Inflammatory macrophage treated with lipopolysaccharide for 1 hour (primary cell): ENCODE measurements around the gene EXOC6B.
"Not testable (repeated sequence)": the region's sequence is repeated elsewhere in the genome, so short reads cannot be mapped to it uniquely, and the experiment has no call there.

Experiments
- DNase-seq, 2 donors: peaks; one replicate each; pipeline ENCODE4 v3.0.0-alpha.2; 2020 to 2022

EXOC6B gene

GRCh38 chr2:72602711-72603110 is 223.1 kb downstream of the EXOC6B start:
- no peak for DNase-seq

GRCh38 chr2:72602095-72602494 is 223.7 kb downstream of the EXOC6B start:
- no peak for DNase-seq

GRCh38 chr2:72583836-72584235 is 242.0 kb downstream of the EXOC6B start:
- not testable (repeated sequence) for DNase-seq

GRCh38 chr2:72583376-72583775 is 242.5 kb downstream of the EXOC6B start:
- no peak for DNase-seq

- no peak for DNase-seq
Measured at GRCh38 chr2:72581560-72582181, 244.2 kb downstream of the EXOC6B start.

GRCh38 chr2:72579591-72580180 is 246.1 kb downstream of the EXOC6B start:
- DNase-seq: peak; percentile 35 to 41

- DNase-seq: no peak
Measured at GRCh38 chr2:72576861-72577260, 249.0 kb downstream of the EXOC6B start.

GRCh38 chr2:72576459-72576858 is 249.4 kb downstream of the EXOC6B start:
- no peak for DNase-seq

- DNase-seq: no peak
Measured at GRCh38 chr2:72574886-72575285, 250.9 kb downstream of the EXOC6B start.

GRCh38 chr2:72573232-72573631 is 252.6 kb downstream of the EXOC6B start:
- DNase-seq: no peak

GRCh38 chr2:72572501-72572900 is 253.3 kb downstream of the EXOC6B start:
- no peak for DNase-seq

- DNase-seq: no peak
Measured at GRCh38 chr2:72570413-72570812, 255.4 kb downstream of the EXOC6B start.

- no peak for DNase-seq
Measured at GRCh38 chr2:72562451-72563153, 263.2 kb downstream of the EXOC6B start.

- DNase-seq: no peak
Measured at GRCh38 chr2:72561621-72562318, 264.1 kb downstream of the EXOC6B start.

GRCh38 chr2:72555943-72556342 is 269.9 kb downstream of the EXOC6B start:
- DNase-seq: no peak

- DNase-seq: not testable (repeated sequence)
Measured at GRCh38 chr2:72555363-72555762, 270.5 kb downstream of the EXOC6B start.

GRCh38 chr2:72554910-72555309 is 270.9 kb downstream of the EXOC6B start:
- DNase-seq: not testable (repeated sequence)

- DNase-seq: no peak
Measured at GRCh38 chr2:72554381-72554780, 271.5 kb downstream of the EXOC6B start.

GRCh38 chr2:72548081-72548764 is 277.6 kb downstream of the EXOC6B start:
- no peak for DNase-seq

- DNase-seq: no peak
Measured at GRCh38 chr2:72545790-72546189, 280.0 kb downstream of the EXOC6B start.

GRCh38 chr2:72544554-72544953 is 281.3 kb downstream of the EXOC6B start:
- DNase-seq: no peak

GRCh38 chr2:72543497-72544216 is 282.2 kb downstream of the EXOC6B start:
- DNase-seq: no peak
